Breast epithelium (tissue), 4 donors: ENCODE measurements around the gene ZACN. TPM values are rescaled to one million over a fixed set of nuclear protein-coding genes. Genes with fewer than 3 reads are reported as not detected.

Experiments used
- DNase-seq, 2 donors: peaks; one replicate each; pipeline ENCODE4 v3.0.0-alpha.2; 2019; ENCODE audit warnings: low spot score in 2 of 2
- H3K27ac ChIP-seq, 2 donors: fragments of 200-600 bp; sonication (generic) in 1 of 2; one replicate each; pipeline ENCODE4 v1.5.1; 2016 to 2019; ENCODE audit warnings: mild to moderate bottlenecking in 1 of 2
- H3K27me3 ChIP-seq, 2 donors: fragments of 200-600 bp; sonication (generic) in 1 of 2; one replicate each; pipeline versions ENCODE4 v1.5.1 to v1.6.0; 2017 to 2019; ENCODE audit warnings: control low read depth in 1 of 2, mild to moderate bottlenecking in 1 of 2
- H3K36me3 ChIP-seq: fragments of 200-600 bp; one replicate; pipeline ENCODE4 v1.5.1; 2019
- H3K4me1 ChIP-seq, 2 donors: fragments of 200-600 bp; sonication (generic); one replicate each; pipeline ENCODE4 v1.5.1; 2016 to 2019; ENCODE audit warnings: control low read depth in 1 of 2
- H3K4me3 ChIP-seq, 3 donors: fragments of 200-600 bp; sonication (generic); 1 replicate in 2 of 3; 2 replicates in 1 of 3; pipeline ENCODE4 v1.5.1; 2016 to 2019; ENCODE audit warnings: mild to moderate bottlenecking in 3 of 3, moderate library complexity in 2 of 3
- H3K9me3 ChIP-seq, 2 donors: fragments of 200-600 bp; sonication (generic) in 1 of 2; one replicate each; pipeline ENCODE4 v1.5.1; 2016 to 2019; ENCODE audit warnings: control low read depth in 1 of 2
- POLR2A ChIP-seq: fragments of 450-650 bp; IDR thresholded peaks from one replicate; pipeline ENCODE4 v1.6.1; 2016; ENCODE audit warnings: antibody characterized with exemption, mild to moderate bottlenecking, moderate library complexity
- POLR2AphosphoS5 ChIP-seq, 3 donors: sonication (generic); formaldehyde crosslinking; IDR thresholded peaks; one replicate each; pipeline ENCODE4 v1.6.1; 2017; ENCODE audit warnings: antibody characterized with exemption in 3 of 3
- intact Hi-C: fragments of 100-400 bp; cut with DNase I; formaldehyde crosslinking; loops from one replicate; pipeline ENCODE4 v1.15.1; 2023; ENCODE audit warnings: low total_unique reads
- total RNA-seq, 3 donors: library from RNA; depleted of rRNA; stranded (reverse); fragments of >200 nt; gene quantifications; one replicate each; pipeline ENCODE4 v1.1.0, GENCODE V29; 2016
- TF ChIP-seq, protein P1 (sequence below), 3 donors: fragments of 450-650 bp; IDR thresholded peaks; one replicate each; pipeline ENCODE4 v1.5.1; 2016 to 2017; ENCODE audit warnings: antibody characterized with exemption in 3 of 3, mild to moderate bottlenecking in 3 of 3, moderate library complexity in 3 of 3

The ZACN gene
- total RNA-seq, 3 donors from 2014 or later, result not detected

DNA sequence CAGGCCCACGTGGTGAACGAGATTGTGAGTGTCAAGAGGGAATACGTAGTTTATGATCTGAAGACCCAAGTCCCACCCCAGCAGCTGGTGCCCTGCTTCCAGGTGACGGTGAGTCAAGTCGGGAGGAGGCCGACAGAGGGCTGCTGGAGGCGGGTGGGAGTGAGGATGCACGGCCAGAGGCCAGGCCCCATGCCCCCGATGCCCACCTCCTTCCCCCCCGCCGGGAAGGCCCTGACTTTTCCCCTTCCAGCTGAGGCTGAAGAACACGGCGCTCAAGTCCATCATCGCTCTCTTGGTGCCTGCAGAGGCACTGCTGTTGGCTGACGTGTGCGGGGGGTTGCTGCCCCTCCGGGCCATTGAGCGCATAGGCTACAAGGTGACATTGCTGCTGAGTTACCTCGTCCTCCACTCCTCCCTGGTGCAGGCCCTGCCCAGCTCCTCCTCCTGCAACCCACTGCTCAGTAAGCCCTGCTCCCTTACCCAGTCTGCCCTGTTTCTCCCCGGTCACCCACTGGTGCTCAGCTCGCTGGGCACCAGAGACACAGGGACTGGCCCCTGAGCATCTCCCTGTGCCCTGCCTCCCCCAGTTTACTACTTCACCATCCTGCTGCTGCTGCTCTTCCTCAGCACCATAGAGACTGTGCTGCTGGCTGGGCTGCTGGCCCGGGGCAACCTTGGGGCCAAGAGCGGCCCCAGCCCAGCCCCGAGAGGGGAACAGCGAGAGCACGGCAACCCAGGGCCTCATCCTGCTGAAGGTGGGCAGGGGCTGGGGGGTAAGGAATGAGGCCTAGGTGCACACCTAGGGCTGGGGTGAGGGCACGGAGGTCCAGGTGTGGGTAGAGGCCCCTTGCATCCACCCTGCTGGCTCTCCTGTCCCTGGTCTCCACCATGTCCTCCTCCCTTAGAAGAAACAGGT is 2.6 kb downstream of the ZACN start:
- intact Hi-C loops, result no loop called here
- H3K4me3 ChIP-seq, result no peak overlapping the region
- DNase-seq, result peak in 1 of 2 donors; percentile 51
- H3K4me1 ChIP-seq, result peaks cover 3 to 4% of the 10 kb centered on the region in 2 donors
- H3K27me3 ChIP-seq, result peaks cover 4 to 28% of the 10 kb centered on the region in 2 donors
- no peak overlapping the region for H3K27ac ChIP-seq
- no peaks in the 10 kb centered on the region for H3K9me3 ChIP-seq
- peaks cover 6% of the 10 kb centered on the region for H3K36me3 ChIP-seq
- TF ChIP-seq POLR2AphosphoS5 (IDR thresholded peaks at IDR 0.05), result no peak
- TF ChIP-seq, protein P1, sequence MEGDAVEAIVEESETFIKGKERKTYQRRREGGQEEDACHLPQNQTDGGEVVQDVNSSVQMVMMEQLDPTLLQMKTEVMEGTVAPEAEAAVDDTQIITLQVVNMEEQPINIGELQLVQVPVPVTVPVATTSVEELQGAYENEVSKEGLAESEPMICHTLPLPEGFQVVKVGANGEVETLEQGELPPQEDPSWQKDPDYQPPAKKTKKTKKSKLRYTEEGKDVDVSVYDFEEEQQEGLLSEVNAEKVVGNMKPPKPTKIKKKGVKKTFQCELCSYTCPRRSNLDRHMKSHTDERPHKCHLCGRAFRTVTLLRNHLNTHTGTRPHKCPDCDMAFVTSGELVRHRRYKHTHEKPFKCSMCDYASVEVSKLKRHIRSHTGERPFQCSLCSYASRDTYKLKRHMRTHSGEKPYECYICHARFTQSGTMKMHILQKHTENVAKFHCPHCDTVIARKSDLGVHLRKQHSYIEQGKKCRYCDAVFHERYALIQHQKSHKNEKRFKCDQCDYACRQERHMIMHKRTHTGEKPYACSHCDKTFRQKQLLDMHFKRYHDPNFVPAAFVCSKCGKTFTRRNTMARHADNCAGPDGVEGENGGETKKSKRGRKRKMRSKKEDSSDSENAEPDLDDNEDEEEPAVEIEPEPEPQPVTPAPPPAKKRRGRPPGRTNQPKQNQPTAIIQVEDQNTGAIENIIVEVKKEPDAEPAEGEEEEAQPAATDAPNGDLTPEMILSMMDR (IDR thresholded peaks at IDR 0.05), result no peak
- TF ChIP-seq POLR2A, result no peak

DNA sequence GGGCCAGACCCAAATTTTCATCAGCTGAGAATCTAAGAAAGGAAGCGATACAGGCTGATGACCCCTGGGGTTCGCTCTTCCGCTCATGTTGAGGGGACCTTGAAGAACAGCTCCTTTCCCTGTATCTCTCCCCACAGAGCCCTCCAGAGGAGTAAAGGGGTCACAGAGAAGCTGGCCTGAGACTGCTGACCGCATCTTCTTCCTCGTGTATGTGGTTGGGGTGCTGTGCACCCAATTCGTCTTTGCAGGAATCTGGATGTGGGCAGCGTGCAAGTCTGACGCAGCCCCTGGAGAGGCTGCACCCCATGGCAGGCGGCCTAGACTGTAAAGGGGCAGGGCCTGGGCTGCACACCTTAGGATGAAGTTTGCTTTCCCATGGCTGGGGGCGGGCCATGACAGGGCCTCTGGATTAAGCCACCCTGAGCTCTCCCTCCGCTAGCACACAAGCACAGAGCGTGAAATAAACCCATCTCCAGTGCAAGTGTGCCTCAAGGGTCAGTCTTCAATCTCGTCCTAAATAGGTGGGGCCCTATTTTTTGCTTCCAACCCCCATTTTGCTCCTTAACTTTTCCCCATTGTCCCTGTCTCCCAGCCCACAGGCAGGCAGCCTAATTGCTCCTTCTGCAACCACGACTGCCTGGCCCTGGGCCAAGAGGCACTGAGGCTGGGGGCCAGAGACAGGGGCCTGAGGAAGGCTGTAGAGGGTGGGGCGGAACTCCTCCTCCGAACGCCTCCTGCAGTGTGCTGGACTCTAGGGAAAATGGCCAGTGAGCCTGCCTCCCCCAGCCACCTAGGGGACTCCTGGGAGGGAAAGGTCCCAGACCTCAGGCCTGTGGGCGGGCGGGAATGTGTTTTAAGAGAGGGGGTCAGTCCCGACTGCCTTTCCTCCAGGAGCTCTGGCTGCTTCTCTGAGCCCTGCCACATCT is 3.6 kb downstream of the ZACN start:
- TF ChIP-seq, protein P1 (IDR thresholded peaks at IDR 0.05), result no peak
- TF ChIP-seq POLR2A (no peak), POLR2AphosphoS5 (IDR thresholded peaks at IDR 0.05) (no peak)
- intact Hi-C loops, result no loop called here
- DNase-seq, result peak in 1 of 2 donors; percentile 44
- Histone ChIP-seq H3K4me1 (no peaks in the 10 kb centered on the region), H3K4me3 (no peak overlapping the region), H3K36me3 (peaks cover 6% of the 10 kb centered on the region), H3K9me3 (no peaks in the 10 kb centered on the region), H3K27ac (no peak overlapping the region), H3K27me3 (peaks cover 0 to 18% of the 10 kb centered on the region in 2 donors)

GRCh38 chr17:76083536-76084182 is 4.7 kb downstream of the ZACN start:
- TF ChIP-seq POLR2A, result no peak
- TF ChIP-seq, protein P1 (IDR thresholded peaks at IDR 0.05), result no peak
- no peak for TF ChIP-seq POLR2AphosphoS5 (IDR thresholded peaks at IDR 0.05)
- no peak overlapping the region for H3K4me3 ChIP-seq
- DNase-seq, result peak in 1 of 2 donors; percentile 46
- H3K27ac ChIP-seq, result no peak overlapping the region
- intact Hi-C loops, result no loop called here
- peaks cover 6% of the 10 kb centered on the region for H3K36me3 ChIP-seq
- no peaks in the 10 kb centered on the region for H3K9me3 ChIP-seq
- no peaks in the 10 kb centered on the region for H3K4me1 ChIP-seq
- peaks cover 0 to 7% of the 10 kb centered on the region in 2 donors for H3K27me3 ChIP-seq

DNA sequence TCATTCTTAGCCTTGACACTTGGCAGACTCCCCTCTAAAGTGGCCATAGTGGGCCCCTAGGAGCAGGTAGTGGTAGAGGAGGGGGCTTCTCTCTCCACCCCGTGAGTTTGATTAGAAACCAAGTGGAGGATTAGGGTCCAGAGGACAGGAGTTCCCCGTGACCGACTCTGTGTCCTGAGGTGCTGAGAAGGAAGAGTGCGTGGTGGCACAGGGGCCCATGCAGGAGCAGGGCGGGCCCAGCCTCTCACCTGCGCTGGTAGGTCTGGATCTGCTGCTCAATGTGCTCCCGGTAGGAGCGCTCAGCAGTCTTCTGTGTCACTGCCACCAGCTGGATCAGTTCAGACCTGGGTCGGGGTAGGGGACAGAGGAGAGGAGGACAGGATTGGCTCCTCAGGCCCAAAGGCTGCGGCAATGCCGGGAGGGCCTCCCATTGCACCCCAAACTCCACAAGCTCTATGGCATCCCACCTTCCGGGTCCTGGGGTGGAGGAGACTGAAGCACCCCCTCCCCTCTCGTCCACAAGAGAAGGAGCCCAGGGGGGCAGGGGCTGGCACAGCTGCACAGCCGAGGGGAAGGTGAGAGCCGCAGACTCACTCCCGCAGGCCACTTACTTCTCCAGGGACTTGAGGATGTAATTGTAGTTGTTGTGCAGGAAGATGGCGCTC is 6.2 kb downstream of the ZACN start:
- Histone ChIP-seq H3K27ac (no peak overlapping the region), H3K4me1 (no peaks in the 10 kb centered on the region), H3K9me3 (no peaks in the 10 kb centered on the region), H3K27me3 (no peaks in the 10 kb centered on the region), H3K36me3 (peaks cover 6% of the 10 kb centered on the region), H3K4me3 (no peak overlapping the region)
- DNase-seq, result no peak
- TF ChIP-seq POLR2AphosphoS5 (IDR thresholded peaks at IDR 0.05) (no peak), POLR2A (no peak)
- TF ChIP-seq, protein P1 (IDR thresholded peaks at IDR 0.05), result no peak
- intact Hi-C loops, result no loop called here
